Lower leg skin (tissue), 3 donors: ENCODE results near the gene RIPK4.

Experiments
- CTCF ChIP-seq, 3 donors: fragments of 450-650 bp; IDR thresholded peaks; one replicate each; pipeline ENCODE4 v1.5.1; 2016; ENCODE audit warnings: antibody characterized with exemption in 3 of 3, mild to moderate bottlenecking in 3 of 3, moderate library complexity in 2 of 3
- POLR2A ChIP-seq, 2 donors: fragments of 450-650 bp; IDR thresholded peaks; one replicate each; pipeline ENCODE4 v1.6.1; 2016 to 2017; ENCODE audit warnings: antibody characterized with exemption in 2 of 2, mild to moderate bottlenecking in 1 of 2, moderate library complexity in 1 of 2

- no peak for TF ChIP-seq CTCF (IDR thresholded peaks at IDR 0.05)
- TF ChIP-seq POLR2A (IDR thresholded peaks at IDR 0.05), result no peak
These were observed 9.9 kb upstream of the RIPK4 start for GRCh38 chr21:41776778-41777177.
